Measurements from ENCODE around the gene ATP2B1.

- TF ChIP-seq POLR2A (IDR thresholded peaks at IDR 0.05): no peak
- no peak for TF ChIP-seq CTCF (IDR thresholded peaks at IDR 0.05)
These were observed 4.1 kb upstream of the ATP2B1 start for GRCh38 chr12:89712706-89713105.
